GM12892 (cell line): ENCODE data around the gene SNX27.

Experiments
- POLR2A ChIP-seq: IDR thresholded peaks from 2 replicates; pipeline ENCODE4 v1.6.1; 2011; ENCODE audit warnings: low read depth, low read length, control low read depth
- POLR2AphosphoS5 ChIP-seq: IDR thresholded peaks from 2 replicates; pipeline ENCODE4 v1.6.1; 2011; ENCODE audit warnings: low read depth, low read length, control low read depth
- TAF1 ChIP-seq: IDR thresholded peaks from 2 replicates; pipeline ENCODE4 v1.6.1; 2011; ENCODE audit warnings: low read depth, mild to moderate bottlenecking, control low read depth, low read length, borderline replicate concordance

- TF ChIP-seq POLR2A (no peak), POLR2AphosphoS5 (no peak), TAF1 (no peak)
Measured at GRCh38 chr1:151616505-151616849, 4.6 kb downstream of the SNX27 start.
